ENCODE measurements around the gene CDC20B.

The CDC20B gene, protein sequence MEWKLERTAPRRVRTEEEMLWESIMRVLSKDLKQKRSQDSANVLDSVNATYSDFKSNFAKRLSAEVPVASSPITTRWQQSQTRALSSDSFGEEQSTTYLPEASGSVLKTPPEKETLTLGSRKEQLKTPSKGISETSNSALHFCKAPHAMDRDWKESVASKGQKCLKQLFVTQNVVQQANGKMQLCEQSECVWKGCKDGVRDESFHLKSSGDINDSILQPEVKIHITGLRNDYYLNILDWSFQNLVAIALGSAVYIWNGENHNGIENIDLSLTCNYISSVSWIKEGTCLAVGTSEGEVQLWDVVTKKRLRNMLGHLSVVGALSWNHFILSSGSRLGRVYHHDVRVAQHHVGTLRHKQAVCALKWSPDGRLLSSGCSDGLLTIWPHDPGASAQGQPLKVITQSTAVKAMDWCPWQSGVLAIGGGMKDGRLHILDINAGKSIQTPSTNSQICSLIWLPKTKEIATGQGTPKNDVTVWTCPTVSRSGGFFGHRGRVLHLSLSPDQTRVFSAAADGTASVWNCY

DNA sequence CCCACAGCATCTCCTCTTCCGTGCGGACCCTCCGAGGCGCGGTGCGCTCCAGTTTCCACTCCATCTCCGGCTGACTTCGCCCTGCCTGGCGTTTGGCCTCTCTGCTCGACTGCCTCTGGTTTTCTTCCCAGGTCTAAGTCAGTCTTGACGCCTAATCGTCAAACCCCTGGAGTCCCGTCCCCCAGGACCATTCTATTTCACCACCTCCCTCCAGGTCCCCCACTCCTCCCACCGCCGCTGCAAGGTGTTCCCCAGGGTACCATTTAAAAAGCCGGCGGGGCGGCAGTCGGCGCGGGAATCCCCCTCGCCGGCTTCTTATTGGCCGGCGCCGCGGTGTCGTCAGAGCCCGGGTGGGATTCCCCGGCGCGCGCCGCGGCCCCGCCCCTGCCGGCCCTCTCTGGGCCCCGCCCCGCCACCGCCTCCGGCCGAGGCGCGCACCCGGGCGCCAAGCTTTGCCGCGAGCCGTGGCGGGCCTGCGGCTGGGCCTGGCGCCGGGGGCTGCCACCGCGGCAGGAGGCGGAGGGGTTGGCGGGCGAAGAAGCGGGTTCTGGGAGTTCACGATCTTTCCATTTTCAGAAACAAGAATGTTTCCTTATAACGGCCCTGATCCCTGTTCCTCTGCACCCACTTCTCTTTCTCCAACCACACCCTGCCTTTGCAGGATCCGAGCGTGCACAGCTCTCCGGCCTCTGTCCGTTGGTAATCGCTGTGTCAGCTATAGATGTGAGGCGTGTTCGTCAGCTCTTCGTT, at the start of gene CDC20B:
TSS of gene CDC20B (minus strand) at position 241 of the 750 bp plus-strand sequence. CDS start at position 64, 177 bp downstream.
- peak; percentile 75 for DNase-seq

DNA sequence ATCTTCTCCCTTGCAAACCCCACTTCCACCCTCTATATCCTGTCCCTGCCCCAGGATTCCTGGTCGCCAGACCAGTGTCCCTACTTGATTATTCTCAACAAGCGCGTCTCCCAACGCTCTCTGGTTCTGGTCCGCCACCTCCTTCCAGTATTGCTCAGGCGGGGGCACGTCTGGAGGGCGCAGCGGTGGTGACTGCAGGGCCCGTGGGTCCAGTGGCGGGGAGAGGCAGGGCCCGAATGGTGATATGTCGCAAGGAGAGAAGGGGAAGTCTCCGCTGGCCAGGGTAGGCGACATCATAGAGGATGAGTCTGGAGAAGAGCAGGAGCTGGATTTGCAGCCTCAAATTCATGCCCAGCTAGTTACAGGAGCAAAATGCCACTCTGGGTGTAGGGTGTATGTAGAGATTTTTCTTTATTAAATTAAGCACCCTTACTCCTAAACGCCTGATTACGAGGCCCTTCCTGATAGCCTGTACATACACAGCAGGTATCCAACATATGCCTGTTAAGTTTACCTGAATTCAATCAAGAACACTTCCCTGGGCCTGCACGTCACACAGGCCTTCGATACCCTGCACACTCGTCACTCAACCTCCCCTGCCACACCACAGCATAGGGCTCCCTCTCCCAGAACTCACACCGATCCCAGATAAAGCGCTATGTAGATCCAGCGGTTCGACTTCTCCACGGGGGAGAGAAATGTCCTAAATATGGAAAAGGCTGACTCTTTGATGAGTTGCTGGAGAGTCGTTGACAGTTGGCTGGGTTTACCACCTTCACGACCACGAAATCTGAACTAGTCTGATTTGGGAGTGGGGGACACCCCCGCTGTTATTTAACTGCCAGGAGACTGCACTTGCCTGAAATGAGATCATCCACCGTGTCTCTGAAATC, 49.4 kb upstream of the CDC20B start:
- no peak for DNase-seq

DNA sequence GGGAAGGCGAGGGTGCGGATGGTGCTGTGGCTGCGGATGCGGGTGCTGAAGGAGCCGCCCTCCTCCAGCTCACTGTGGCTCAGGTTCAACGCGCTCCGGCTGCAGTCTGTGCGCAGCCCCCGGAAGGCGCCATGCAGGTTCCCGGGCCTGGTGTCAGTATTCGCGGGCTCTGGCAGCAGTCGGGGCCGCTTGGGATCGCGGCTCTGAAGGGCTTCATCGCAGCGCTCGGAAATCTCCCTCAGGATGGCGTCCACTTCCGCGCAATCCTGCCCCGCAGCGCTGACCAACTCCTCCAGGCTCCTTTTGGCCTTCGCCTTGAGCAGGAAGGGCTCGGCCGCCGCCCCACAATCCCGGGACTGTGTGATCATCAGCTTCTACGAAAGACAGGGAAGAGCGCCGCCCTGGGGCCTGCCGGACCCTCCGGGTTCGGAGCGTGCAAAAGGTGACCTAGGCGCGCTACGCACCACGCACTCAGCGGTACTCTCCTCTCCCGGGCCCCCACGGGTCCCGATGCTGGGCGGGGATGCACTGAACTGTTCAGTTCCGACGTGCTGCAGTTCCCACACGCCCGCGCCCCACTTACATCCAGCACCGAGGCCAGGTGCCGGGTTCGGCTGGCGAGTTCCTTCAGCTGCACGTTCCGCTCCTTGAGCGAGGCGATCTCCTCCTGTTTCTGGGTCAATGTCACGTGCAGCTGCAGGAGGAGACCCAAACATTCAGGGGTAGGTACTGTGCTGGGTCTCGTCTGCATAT, 47.6 kb upstream of the CDC20B start:
- DNase-seq, result no peak

DNA sequence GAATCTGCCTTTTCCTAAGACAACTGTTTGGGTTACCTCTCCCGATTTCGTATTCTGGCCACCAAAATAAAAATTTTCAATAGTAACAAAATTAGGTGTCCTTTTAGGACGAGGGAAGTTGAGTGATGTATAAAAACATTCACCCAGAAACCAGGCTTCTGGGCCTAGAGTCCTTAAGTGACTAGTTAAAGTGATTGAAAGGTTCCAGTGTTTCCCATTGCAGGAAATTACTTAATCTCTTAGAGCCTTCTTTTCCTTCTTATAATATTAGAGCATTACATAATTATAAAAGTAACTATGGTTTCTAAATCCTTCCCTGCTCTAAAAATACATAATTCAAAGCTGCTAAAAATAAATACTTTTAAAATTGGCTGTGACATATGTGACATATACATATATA, 46.8 kb upstream of the CDC20B start:
- DNase-seq, result no peak

DNA sequence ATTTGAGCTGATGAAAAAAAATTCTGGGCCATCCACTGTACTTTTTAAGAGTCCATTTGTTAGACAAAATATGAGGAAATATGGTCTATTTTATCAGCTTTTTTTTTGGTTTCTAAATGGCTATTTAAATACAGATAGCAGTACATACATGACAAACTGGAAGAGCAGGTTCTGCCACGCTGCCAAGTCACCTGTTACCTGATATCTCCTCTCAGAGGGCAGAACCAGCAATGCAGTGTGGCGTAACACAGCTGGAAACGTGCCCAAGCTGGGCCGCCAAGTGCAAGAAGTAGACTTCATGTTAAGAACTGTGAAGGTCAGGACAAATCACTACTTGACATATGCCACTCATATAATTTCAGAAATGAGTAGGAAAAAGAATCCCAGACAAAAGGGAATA, 46.0 kb upstream of the CDC20B start:
- no peak for DNase-seq

DNA sequence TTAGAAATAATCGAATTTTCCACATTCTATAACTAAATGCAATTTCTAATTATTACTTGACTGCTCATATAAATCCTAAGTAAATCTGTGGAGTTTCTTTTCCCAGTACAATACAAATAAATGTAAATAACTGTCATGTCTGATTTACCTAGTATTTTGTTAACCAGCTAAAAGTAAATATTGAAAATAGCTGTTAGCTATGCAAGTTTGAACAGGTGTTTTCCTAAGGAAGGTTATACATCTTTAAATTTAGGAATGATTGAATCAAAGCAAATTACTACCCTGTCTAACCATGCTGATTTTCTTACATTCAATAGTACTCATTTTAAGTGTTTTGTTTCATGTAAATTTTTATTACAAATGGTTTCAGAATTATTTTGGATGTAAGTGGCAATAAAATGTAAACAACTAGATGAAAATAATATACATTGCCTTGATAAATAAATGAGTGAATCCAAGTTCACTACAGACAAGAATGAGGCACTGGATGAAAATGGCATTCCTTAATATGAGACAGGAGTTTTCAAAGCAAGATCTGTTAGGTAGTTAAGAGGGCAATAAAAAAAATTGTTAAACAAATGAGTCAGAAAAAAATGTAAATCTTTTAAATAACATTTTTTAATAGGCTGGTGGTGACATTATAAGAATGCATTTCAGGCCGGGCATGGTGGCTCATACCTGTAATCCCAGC, 38.4 kb upstream of the CDC20B start:
- DNase-seq, result no peak

DNA sequence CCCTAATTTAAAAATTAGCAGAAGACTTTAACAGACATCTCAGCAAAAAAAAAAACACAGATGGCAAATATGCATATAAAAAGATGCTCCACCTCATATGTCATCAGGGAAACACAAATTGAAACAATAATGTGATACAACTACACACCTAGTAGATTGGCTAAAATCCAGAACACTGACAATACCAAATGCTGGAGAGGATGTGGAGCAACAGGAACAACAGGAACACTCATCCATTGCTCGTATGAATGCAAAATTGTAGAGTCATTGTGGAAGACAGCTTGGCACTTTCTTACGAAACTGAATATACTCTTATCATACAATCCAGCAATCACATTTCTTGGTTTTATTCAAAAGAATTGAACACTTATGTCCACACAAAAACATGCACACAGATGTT, 32.0 kb upstream of the CDC20B start:
- DNase-seq, result no peak

DNA sequence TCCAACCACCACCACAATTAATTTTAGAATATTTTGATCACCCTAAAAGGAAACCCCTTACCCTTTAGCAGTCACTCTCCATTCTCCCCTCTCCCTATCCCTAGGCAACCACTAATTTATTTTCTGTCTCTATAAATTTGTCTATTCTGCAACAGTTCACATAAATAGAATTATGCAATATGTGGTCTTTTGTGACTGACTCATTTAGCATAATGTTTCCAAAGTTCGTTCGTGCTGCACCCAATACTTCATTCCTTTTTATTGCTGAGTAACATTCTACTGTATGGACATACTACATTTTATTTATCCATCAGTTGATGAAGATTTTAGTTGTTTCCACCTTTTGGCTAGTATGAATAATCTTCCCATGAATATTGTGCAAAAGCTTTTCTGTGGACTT, 18.2 kb upstream of the CDC20B start:
- peak; percentile 52 for DNase-seq

DNA sequence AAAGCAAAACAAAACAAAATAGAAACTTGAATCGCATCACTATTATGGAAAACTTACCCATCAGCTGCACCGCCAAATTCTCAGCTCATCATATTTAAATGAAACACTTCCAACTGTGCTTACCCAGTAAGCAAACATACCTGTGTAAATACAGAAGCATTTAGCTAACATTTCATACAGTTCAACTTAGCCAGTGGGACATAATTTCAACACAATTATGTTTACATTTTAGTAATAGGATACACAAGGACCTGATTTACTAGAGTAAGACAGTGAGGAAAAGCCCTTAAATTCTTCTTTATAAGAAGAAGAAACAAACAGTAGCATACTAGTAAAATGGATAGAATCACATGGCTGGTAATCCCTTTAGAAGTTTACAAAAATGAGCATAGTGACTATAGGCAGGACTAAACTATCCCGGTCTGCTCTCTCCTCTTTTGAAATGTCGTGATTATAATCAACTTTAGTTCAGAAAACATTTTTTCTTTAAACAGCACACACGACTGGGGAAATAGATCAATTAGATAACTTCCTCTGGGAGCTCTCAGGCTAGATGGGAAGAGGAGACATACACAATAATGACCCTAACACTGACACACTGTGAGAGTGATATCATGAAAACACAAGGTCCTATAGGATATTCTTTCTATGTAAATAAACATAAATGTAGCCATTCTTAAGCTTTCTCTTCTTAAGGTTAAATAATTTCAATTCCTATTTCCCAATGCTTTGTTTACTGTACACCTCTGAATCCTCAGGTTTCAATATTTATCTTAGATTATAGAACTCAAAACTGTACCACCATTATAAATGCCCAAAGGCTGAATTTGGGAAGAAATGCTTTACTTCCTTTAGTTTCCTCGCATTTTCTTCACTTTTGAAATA, 15.9 kb upstream of the CDC20B start:
- DNase-seq, result no peak

DNA sequence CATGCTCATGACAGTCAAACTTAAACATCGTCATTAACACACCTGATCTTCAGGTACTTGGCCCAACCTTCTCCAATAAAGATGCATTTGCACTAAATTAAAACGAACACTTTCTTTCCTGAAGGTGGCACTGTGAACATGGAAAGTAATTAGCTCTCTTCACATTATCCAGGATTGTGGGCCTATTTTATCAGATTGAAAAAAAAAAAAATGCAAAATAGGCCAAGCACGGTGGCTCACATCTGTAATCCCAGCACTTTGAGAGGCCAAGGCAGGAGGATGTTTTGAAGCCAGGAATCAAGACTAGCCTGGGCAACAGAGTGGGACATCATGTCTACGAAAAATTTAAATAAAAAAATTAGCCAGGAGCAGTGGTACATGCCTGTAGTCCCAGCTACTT, 14.4 kb upstream of the CDC20B start:
- peak; percentile 24 for DNase-seq

DNA sequence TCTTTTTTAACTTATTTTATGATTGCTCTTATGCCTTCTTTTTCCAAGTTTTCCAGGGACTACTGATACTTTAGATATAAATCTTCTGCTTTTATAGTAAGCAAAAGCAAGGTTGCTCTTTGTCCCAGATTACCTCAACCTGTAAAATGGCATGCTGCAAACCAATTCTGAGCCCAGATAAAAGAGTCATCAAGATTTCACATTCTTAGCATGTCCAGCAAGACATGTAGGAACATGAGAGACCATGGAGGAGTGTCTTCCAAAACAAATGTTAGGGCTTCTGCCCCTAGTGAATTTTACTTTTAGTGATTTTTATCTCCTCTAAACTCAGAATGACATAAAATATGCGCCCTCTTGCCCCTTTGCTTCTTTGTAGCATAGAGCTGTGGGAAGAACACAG, 7.0 kb upstream of the CDC20B start:
- DNase-seq, result no peak

DNA sequence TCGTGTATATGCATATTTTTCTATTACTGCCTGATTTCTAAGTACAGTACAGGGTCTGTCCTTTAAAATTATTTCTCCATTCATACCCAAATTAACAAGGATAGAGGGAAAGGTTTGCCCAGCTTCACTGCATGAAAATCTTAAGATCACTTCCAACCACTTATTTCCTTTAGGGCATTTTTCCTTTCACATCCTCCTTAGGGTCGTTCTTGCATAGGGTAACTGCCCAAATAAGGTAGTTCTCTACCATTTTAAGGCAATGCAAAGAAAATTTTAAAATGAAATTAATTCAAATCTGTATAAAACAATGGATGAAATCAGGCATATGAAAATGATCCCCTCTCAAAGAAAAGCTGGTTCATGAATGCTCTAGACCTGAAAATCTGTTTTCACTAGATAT, 4.1 kb upstream of the CDC20B start:
- no peak for DNase-seq

DNA sequence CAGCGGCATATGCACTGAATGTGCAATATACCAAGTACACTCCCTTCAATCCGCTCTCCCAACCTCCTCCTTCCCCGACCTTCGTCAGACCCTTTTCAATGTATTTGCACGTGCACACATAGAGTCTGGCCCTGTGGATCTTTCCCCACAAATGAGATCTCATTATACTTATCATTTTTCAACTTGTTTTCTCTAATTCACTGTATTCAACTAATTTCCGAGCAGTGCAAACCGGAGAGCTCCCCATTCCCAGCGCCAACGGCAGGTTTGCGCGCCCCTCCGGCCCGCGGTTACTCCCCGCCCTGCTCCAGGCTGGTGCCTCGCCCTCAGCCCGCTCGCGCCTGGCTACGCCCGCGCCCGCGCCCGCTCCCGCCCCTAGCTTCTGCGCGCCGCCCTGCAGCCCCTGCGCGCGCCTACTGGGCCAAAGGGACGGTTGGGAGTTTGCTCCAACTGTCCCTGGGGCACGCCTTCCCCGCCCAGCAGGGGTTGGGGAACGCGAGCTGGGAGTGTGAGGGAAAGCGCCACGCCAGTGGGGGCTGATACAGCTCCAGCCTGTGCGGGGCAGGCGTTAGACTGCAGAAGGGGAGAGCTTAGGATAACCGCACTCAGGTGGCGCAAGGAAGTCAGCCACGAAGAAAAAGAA, 3.3 kb upstream of the CDC20B start:
- no peak for DNase-seq

DNA sequence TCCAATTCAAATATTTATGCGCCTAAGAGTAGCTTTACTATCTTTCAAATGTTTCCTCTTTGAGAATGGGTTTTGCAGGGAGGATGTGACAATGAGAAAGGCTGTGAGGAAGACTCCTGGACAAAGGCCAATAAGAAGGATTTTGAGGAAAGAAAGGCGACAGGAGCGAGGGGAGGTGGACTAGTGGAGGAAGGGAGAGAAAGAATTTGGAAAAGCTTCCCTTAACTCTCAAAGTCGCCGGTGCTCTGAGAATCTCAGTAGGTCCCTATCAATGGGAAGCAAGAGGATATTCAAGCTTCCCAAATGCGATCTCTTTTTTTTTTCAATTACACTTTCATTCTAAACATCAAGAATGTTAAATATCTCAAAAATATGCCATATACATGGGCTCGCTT, 2.8 kb upstream of the CDC20B start:
- DNase-seq, result no peak

DNA sequence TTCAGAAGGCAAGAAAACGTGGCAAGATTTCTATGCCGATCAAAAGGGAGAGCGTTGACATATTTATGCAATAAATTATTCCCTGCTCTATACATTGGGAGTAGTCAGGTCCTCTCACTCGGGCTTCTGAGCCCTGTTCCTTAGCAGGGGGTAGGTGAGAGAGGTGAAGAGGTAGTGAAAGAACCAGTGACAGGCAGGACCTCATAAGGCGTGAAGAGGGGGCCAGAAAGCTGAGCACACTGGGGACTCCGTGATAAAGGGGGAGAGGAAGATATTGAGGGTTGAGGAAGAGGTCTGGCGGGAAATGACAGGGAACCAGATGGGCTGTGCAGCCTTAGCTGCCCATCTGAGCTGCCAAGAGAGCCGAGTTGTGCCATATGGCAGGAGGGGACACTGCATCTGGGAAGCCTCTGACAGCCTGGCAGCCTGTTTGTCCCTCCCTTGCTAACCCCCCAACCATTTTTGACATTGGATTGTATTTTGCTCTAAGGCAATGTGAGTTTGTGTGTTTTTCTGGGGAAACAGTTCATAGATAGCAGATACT, 782 bp upstream of the CDC20B start:
- no peak for DNase-seq

DNA sequence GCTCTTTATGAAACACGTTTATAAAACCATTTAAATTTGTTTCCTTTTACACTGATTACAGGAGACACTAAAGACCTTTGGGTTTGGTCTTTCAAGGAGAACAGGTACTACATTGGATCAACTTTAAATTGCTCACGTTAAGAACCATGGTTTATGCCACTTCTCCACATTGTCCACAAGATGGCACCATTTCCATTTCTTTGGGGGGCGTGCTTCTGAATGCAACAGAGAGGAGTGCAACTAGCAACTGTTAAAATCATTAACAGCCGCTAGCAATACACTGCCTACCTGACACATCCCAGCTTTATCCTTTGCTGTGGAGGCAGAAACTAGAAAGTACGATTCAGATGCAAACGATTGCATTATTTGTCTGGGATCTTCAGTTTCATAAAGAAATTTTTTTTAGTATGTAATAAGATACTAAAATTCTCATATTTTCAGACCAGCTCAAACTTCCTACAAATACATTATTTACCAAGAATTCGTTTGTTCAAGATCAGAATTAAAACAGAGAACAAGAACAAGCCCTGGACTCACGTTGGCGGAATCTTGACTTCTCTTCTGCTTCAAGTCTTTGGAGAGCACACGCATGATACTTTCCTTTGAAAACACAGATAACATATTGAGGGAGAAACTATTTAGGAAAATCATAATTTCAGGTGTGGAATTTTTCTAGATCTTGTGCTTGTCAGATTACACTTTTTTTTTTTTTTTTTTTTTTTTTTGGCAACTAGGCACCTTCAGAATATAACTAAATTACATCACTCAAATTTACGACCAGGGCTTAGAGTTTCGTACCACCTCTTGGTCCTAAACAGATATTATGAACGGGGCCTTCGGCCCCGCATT, 702 bp downstream of the CDC20B start:
- DNase-seq, result peak; percentile 77

DNA sequence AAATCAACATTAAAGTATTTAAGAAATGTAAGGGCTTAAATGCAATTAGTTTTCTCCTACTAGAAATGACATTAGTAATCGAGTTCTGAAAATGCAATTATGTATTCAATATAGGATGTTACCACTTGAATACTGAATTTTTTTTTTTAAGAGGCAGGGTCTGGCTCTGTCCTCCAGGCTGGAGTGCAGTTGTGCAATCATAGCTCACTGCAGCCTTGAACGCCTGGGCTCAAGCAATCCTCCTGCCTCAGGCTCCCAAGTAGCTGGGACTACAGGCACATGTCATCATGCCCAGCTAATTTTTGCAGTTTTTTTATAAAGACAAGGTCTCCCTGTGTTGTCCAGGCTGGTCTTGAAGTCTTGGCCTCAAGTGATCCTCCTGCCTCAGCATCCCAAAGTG, 1.5 kb downstream of the CDC20B start:
- DNase-seq, result no peak

DNA sequence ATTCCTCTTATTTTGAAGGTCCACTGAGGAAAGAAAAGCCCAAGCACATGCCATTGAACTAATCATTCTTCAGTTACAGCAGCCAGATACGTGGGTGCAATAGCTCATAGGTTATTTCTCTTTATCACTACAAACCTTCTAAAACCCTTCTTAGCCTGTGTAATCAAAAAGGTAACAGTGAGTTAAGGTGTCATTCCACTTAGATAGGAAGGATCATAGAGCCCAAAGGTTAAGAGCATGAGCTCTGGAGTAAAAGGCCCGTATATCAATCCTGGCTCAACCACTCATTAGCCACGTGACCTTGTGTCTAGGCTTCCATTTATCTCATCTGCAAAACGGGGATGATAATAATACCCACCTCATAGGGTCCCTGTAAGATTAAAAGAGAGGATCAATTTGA, 10.3 kb downstream of the CDC20B start:
- DNase-seq, result no peak

Data from HCEC 1CT (cell line).